ENCODE results near the gene TRMT1. TPM values are rescaled to one million over a fixed set of nuclear protein-coding genes. Genes with fewer than 3 reads are reported as not detected.

Gene TRMT1
- total and polyA plus RNA-seq, 2 experiments from 2014 or later = 88.6 to 90.1 TPM

DNA sequence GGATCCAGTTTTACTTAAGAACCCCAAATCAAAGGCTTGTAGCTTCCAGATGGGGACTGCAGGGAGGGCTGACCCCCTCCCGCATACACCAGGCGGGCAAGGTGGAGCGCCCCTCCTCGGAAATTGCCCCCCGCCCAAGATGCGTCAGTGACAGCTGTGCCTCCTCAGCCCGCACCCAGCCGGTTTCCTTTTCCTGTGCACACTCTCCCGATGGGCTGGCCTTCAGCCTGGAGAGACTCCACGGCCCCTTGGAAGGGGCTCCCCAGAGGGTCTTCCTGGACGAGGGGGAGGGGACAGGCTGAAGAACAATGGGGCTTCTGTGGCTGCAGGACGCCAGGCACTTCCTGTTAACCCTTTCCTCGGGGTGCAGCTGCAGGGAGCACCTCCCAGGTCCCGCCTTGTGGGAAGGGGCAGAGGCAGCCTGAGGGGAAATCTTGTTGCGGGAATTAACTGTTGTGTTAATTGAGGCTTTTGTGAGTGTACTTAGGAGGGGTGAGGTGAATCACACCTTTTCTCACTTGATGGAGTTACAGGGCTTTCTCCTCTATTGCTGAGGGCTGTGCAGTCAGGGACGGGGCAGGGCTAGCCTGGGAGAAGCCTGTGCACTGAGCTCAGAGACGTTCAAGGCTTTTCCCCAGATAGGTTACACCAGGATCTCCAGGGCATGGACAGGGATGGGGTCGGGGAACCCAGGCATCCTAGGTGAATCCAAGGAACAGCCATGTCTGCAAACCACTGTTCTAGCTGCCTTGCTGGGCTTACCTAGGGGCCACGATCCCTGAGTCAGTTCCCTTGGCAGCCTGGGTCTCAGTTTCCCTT lies 48.0 kb upstream of the TRMT1 start (continued):
- TF ChIP-seq, protein P1, sequence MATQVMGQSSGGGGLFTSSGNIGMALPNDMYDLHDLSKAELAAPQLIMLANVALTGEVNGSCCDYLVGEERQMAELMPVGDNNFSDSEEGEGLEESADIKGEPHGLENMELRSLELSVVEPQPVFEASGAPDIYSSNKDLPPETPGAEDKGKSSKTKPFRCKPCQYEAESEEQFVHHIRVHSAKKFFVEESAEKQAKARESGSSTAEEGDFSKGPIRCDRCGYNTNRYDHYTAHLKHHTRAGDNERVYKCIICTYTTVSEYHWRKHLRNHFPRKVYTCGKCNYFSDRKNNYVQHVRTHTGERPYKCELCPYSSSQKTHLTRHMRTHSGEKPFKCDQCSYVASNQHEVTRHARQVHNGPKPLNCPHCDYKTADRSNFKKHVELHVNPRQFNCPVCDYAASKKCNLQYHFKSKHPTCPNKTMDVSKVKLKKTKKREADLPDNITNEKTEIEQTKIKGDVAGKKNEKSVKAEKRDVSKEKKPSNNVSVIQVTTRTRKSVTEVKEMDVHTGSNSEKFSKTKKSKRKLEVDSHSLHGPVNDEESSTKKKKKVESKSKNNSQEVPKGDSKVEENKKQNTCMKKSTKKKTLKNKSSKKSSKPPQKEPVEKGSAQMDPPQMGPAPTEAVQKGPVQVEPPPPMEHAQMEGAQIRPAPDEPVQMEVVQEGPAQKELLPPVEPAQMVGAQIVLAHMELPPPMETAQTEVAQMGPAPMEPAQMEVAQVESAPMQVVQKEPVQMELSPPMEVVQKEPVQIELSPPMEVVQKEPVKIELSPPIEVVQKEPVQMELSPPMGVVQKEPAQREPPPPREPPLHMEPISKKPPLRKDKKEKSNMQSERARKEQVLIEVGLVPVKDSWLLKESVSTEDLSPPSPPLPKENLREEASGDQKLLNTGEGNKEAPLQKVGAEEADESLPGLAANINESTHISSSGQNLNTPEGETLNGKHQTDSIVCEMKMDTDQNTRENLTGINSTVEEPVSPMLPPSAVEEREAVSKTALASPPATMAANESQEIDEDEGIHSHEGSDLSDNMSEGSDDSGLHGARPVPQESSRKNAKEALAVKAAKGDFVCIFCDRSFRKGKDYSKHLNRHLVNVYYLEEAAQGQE (IDR thresholded peaks at IDR 0.05; ENCODE audit: unreplicated experiment) = no peak

DNA sequence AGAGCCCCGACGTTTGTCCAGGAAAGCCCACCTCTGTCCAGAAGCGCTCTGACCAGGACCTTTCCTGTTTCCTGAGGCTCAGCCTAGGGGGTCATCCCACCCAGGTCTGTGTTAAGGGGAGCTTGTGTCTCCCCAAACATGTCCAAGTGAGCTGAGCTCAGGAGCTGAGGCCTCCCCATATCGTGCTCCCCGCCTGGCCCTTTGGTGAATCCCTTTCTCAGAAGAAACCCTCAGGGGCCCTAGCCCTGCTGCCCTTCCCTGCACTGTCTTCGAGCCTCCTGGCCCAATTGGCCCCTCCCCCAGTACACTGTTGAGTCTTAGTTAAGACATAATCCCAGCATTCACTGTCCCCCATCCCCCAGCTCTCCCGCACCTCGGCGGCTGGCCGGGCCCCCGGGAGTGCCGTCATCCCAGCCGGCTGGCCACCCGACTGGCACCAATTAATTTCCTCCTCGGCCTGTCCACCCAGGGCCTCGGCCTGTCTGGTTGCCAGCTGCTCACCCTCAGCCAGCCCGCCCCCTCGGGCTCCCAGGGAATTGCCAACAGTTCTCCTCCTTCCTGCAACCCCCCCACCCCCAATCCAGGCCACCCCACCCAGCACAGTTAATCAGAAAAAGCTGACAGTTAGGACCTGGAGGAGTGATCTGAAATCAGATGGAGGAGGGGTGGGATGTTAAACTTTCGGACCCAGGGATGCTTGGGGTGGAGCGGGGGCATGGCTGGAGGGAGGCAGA lies 47.2 kb upstream of the TRMT1 start:
- ATAC-seq (peak; percentile 43), DNase-seq (ENCODE audit: low spot score) (peak; percentile 90)
- peak overlapping the region; percentile 75 for H3K4me3 Mint-ChIP-seq
- Histone ChIP-seq H3K79me2 (replicated peaks; ENCODE audit: insufficient read depth) (peaks cover 17% of the 10 kb centered on the region), H4K20me1 (replicated peaks; ENCODE audit: insufficient read depth) (no peaks in the 10 kb centered on the region; the same call in 1 of the 2 replicates), H3K4me1 (ENCODE audit: insufficient read depth) (peaks cover 65% of the 10 kb centered on the region), H3K36me3 (ENCODE audit: insufficient read depth) (no peaks in the 10 kb centered on the region), H3F3A (replicated peaks; ENCODE audit: low read depth) (peaks cover 36% of the 10 kb centered on the region), H2AFZ (no peak overlapping the region), H3K27me3 (ENCODE audit: insufficient read depth) (no peaks in the 10 kb centered on the region), H3K4me2 (peak overlapping the region; percentile 85), H3K4me3 (peak overlapping the region; percentile 61), H3K27ac (ENCODE audit: low read depth) (peak overlapping the region; percentile 100), H3K9me2 (ENCODE audit: insufficient read depth) (no peaks in the 10 kb centered on the region)
- peaks cover 14% of the 10 kb centered on the region for H3K27me3 Mint-ChIP-seq (ENCODE audit: insufficient read depth, low read depth, poor library complexity)
- H3K36me3 Mint-ChIP-seq (ENCODE audit: low read depth) = peaks cover 3% of the 10 kb centered on the region; the same call in 1 of the 3 replicates
- peak overlapping the region; percentile 99 for H3K27ac Mint-ChIP-seq
- TF ChIP-seq CREB1 (CRISPR knock-in tag; IDR thresholded peaks at IDR 0.05; ENCODE audit: low read depth) (peak; percentile 13; the same call in 1 of the 2 replicates), EZH2 (IDR thresholded peaks at IDR 0.05; ENCODE audit: low read depth, unreplicated experiment) (no peak), ZNF114 (CRISPR knock-in tag; IDR thresholded peaks at IDR 0.05) (no peak), POLR2AphosphoS5 (IDR thresholded peaks at IDR 0.05; ENCODE audit: low read depth) (peak; percentile 58; the same call in 1 of the 2 replicates)
- TF ChIP-seq, protein P2, sequence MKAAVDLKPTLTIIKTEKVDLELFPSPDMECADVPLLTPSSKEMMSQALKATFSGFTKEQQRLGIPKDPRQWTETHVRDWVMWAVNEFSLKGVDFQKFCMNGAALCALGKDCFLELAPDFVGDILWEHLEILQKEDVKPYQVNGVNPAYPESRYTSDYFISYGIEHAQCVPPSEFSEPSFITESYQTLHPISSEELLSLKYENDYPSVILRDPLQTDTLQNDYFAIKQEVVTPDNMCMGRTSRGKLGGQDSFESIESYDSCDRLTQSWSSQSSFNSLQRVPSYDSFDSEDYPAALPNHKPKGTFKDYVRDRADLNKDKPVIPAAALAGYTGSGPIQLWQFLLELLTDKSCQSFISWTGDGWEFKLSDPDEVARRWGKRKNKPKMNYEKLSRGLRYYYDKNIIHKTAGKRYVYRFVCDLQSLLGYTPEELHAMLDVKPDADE (IDR thresholded peaks at IDR 0.05) = peak; percentile 5; the same call in 1 of the 2 replicates
- TF ChIP-seq, protein P3, sequence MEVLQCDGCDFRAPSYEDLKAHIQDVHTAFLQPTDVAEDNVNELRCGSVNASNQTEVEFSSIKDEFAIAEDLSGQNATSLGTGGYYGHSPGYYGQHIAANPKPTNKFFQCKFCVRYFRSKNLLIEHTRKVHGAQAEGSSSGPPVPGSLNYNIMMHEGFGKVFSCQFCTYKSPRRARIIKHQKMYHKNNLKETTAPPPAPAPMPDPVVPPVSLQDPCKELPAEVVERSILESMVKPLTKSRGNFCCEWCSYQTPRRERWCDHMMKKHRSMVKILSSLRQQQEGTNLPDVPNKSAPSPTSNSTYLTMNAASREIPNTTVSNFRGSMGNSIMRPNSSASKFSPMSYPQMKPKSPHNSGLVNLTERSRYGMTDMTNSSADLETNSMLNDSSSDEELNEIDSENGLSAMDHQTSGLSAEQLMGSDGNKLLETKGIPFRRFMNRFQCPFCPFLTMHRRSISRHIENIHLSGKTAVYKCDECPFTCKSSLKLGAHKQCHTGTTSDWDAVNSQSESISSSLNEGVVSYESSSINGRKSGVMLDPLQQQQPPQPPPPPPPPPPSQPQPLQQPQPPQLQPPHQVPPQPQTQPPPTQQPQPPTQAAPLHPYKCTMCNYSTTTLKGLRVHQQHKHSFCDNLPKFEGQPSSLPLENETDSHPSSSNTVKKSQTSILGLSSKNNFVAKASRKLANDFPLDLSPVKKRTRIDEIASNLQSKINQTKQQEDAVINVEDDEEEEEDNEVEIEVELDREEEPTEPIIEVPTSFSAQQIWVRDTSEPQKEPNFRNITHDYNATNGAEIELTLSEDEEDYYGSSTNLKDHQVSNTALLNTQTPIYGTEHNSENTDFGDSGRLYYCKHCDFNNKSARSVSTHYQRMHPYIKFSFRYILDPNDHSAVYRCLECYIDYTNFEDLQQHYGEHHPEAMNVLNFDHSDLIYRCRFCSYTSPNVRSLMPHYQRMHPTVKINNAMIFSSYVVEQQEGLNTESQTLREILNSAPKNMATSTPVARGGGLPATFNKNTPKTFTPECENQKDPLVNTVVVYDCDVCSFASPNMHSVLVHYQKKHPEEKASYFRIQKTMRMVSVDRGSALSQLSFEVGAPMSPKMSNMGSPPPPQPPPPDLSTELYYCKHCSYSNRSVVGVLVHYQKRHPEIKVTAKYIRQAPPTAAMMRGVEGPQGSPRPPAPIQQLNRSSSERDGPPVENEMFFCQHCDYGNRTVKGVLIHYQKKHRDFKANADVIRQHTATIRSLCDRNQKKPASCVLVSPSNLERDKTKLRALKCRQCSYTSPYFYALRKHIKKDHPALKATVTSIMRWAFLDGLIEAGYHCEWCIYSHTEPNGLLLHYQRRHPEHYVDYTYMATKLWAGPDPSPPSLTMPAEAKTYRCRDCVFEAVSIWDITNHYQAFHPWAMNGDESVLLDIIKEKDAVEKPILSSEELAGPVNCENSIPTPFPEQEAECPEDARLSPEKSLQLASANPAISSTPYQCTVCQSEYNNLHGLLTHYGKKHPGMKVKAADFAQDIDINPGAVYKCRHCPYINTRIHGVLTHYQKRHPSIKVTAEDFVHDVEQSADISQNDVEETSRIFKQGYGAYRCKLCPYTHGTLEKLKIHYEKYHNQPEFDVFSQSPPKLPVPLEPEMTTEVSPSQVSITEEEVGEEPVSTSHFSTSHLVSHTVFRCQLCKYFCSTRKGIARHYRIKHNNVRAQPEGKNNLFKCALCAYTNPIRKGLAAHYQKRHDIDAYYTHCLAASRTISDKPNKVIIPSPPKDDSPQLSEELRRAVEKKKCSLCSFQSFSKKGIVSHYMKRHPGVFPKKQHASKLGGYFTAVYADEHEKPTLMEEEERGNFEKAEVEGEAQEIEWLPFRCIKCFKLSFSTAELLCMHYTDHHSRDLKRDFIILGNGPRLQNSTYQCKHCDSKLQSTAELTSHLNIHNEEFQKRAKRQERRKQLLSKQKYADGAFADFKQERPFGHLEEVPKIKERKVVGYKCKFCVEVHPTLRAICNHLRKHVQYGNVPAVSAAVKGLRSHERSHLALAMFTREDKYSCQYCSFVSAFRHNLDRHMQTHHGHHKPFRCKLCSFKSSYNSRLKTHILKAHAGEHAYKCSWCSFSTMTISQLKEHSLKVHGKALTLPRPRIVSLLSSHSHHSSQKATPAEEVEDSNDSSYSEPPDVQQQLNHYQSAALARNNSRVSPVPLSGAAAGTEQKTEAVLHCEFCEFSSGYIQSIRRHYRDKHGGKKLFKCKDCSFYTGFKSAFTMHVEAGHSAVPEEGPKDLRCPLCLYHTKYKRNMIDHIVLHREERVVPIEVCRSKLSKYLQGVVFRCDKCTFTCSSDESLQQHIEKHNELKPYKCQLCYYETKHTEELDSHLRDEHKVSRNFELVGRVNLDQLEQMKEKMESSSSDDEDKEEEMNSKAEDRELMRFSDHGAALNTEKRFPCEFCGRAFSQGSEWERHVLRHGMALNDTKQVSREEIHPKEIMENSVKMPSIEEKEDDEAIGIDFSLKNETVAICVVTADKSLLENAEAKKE (CRISPR knock-in tag; IDR thresholded peaks at IDR 0.05) = no peak
- peaks cover 37% of the 10 kb centered on the region for H3K4me1 Mint-ChIP-seq
- peaks cover 3% of the 10 kb centered on the region; the same call in 1 of the 3 replicates for H3K9me3 Mint-ChIP-seq

Measured in GM23338 (cell line).